GM21723 (cell line): ENCODE results near the gene PPP4R3B.

Source experiments
- ATAC-seq: cut with Tn5 transposase; IDR thresholded peaks from one replicate; pipeline ENCODE4 v1.9.1; 2021; ENCODE audit warnings: mild to moderate bottlenecking, moderate library complexity; ENCODE audit not compliant: unreplicated experiment

The PPP4R3B gene

GRCh38 chr2:55617175-55618024, at the start of gene PPP4R3B:
PPP4R3B (minus strand) TSS chr2:55617622; CDS start chr2:55617285, 337 bp downstream.
- peak; percentile 86 for ATAC-seq

GRCh38 chr2:55653255-55653654, 35.8 kb upstream of the PPP4R3B start:
- no peak for ATAC-seq

- ATAC-seq: no peak
These were observed 31.8 kb upstream of the PPP4R3B start for GRCh38 chr2:55649211-55649610.

- no peak for ATAC-seq
These were observed 19.4 kb upstream of the PPP4R3B start for GRCh38 chr2:55636831-55637230.

GRCh38 chr2:55628931-55629330, 11.5 kb upstream of the PPP4R3B start:
- no peak for ATAC-seq

- no peak for ATAC-seq
These were observed 10.5 kb upstream of the PPP4R3B start for GRCh38 chr2:55627915-55628314.

- ATAC-seq: no peak
These were observed 4.4 kb upstream of the PPP4R3B start for GRCh38 chr2:55621802-55622201.

GRCh38 chr2:55620123-55620779, 2.8 kb upstream of the PPP4R3B start:
- ATAC-seq: no peak

- ATAC-seq: peak; percentile 38
These were observed 1.0 kb upstream of the PPP4R3B start for GRCh38 chr2:55618275-55619055.

GRCh38 chr2:55618025-55618274, 528 bp upstream of the PPP4R3B start:
- ATAC-seq: no peak

GRCh38 chr2:55616551-55617174, 759 bp downstream of the PPP4R3B start:
- peak; percentile 23 for ATAC-seq

- ATAC-seq: no peak
These were observed 5.4 kb downstream of the PPP4R3B start for GRCh38 chr2:55611997-55612396.

GRCh38 chr2:55610954-55611743, 6.3 kb downstream of the PPP4R3B start:
- no peak for ATAC-seq

- ATAC-seq: no peak
These were observed 7.4 kb downstream of the PPP4R3B start for GRCh38 chr2:55609938-55610578.

- no peak for ATAC-seq
These were observed 8.1 kb downstream of the PPP4R3B start for GRCh38 chr2:55609193-55609794.

GRCh38 chr2:55607717-55608116, 9.7 kb downstream of the PPP4R3B start:
- ATAC-seq: no peak

GRCh38 chr2:55604027-55604565, 13.3 kb downstream of the PPP4R3B start:
- ATAC-seq: no peak

- no peak for ATAC-seq
These were observed 15.6 kb downstream of the PPP4R3B start for GRCh38 chr2:55601849-55602248.

- no peak for ATAC-seq
These were observed 19.2 kb downstream of the PPP4R3B start for GRCh38 chr2:55598056-55598795.
